GM18873 (cell line): ENCODE measurements around the gene HS2ST1.
"Not testable (repeated sequence)": the region's sequence is repeated elsewhere in the genome, so short reads cannot be mapped to it uniquely, and the experiment has no call there.

Source experiments
- ATAC-seq: cut with Tn5 transposase; IDR thresholded peaks from one replicate; pipeline ENCODE4 v1.9.1; 2021; ENCODE audit warnings: mild to moderate bottlenecking, moderate library complexity, moderate number of reproducible peaks; ENCODE audit not compliant: unreplicated experiment, low FRiP score

The HS2ST1 gene

DNA sequence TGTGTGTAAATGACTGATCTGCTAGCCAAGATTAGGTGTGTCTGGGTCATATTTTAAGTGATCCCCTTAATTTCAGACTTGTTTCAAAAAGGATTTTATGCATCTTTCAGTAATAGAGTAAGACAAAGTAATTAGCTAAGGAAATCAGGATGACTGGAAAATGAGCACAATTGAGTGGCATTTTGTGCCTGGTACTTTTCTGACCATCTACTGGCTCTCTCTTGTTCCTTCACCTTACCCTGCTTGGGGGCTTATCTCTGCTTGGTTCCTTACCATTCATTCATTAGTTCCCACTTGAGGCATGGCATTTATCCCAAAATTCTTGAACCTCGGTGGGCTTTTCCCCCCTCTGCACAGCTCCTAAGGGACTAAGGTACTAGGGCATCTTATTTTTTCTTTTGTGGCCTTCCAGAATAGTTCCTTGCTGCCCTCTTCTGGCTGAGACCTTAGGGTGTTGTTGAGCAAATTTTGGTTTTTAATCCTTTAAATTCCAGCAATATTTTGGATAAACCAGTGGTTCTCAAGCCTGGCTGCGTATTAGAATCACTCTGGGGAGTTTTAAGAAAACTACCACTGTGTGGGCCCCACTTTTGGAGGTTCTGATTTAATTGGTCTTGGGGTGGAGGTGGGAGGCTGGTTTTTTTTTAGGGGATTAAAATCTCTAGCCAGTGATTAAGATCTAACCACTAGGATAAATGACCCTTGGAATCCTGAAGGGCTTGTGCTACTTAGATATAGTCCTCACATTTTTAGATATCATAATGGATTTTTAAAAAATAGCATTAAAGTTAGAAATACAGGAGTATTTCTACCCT lies 50.8 kb downstream of the HS2ST1 start:
- ATAC-seq = no peak

- no peak for ATAC-seq
These were observed 51.4 kb downstream of the HS2ST1 start for GRCh38 chr1:86965827-86966182.

DNA sequence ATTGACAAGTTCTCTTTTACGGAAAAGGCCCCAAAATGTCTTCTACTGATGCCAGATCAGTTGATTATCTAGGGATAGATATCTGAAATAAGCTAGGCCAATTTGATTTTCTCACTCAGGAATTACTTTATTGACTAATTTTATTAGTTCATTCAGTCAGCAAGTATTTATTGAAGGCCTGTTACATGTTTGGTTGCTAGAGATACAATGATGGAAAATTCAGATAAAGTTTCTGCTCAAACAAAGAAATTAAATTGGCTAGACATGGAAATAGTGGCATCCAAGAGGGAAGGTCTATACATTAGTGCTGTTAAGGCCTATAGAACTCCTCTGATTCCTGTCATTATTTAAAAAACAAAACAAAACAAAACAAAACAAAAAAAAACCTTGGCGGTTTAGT lies 56.5 kb downstream of the HS2ST1 start:
- ATAC-seq = no peak

GRCh38 chr1:86971778-86972177 lies 57.3 kb downstream of the HS2ST1 start:
- ATAC-seq = no peak

DNA sequence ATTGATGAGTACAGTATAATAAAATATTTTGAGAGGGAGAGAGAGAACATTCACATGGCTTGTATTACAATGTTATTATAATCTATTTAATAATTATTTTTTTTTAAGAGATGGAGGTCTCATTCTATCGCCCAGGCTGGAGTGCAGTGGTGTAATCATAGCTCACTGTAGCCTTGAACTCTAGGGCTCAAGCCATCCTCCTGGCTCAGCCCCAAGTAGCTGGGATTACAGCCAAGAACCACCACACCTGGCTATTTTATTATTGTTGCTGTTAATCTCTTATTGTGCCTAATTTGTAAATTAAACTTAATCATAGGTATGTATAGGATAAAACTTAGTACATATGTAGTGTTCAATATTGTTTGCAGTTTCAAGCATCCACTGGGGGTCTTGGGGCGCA lies 57.8 kb downstream of the HS2ST1 start:
- ATAC-seq = no peak

DNA sequence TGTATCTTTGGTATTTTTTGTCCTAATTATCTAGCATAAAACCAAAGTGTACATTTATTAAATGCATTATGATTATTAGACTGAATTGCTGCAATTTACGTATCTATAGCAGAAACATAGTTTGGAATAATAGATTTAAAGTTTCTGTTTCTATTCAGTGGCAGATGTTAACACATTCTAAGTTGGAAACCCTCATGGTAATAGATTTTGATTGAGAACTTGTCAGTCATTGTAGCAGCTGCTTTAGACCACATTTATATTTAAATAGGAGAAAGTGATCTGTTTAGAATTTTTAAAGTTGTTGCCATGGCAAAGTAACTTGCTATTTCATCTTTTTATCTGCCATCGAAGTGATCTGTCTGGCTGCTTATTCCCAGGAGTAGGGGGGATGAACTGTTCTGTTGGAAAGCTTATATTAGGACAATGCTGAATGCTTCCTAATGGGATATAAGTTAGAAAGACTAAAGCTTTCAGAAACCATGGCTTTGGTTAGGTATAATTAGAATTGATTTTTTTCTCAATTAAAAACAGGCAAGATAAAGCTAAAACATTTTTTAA lies 61.6 kb downstream of the HS2ST1 start:
- ATAC-seq = no peak

- ATAC-seq = no peak
These were observed 62.2 kb downstream of the HS2ST1 start for GRCh38 chr1:86976664-86977063.

DNA sequence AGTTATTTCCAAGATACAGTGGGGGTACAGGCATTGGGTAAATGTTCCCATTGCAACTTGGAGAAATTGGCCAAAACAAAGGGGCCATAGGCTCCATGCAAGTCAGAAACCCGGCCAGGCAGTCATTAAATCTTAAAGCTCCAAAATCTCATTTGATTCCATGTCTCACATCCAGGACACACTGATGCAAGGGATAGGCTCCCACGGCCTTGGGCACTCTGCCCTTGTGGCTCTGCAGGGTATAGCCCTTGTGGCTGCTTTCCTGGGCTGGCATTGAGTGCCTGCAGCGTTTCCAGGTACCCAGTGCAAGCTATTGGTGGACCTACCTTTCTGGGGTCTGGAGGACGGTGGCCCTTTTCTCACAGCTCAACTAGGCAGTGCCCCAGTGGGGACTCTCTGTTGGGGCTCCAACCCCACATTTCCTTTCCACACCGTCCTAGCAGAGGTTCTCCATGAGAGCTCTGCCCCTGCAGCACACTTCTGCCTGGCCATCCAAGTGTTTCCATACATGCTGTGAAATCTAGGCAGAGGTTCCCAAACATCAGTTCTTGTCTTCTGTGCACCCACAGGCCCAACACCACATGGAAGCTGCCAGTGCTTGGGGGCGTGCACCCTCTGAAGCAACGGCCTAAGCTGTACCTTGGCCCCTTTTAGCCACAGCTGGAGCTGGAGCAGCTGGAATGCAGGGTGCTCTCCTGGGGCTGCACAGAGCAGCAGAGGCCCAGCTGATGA lies 67.2 kb downstream of the HS2ST1 start:
- ATAC-seq = no peak

DNA sequence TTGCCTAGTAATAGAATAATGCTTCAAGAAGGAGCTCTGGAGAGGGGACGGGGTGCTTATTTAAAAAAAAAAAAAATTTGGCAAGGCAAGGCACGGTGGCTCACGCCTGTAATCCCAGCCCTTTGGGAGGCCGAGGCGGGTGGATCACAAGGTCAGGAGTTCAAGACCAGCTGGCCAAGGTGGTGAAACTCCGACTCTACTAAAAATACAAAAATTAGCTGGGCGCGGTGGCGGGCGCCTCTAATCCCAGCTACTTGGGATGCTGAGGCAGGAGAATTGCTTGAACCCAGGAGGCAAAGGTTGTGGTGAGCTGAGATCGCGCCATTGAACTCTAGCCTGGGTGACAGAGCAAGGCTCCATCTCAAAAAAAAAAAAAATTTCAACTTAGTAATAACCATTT lies 69.2 kb downstream of the HS2ST1 start:
- not testable (repeated sequence) for ATAC-seq

DNA sequence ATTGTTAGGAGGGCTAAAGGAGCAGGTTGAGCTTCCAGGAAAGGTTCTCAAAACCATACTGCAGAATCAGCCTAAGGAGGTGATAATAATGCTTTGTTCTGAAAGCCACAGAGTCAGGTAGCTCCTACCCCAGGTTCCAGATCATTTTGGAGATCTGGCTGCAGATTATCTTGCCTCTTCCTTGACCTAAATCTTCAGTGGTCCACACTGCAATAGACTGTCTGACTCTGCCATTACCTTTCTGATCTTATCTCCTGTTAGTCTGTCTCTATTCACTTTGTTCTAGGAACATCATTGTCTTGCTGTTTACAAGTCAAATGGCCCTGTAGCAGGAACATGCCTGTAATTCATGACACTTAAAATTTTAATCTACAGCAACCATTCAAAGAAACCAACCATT lies 73.0 kb downstream of the HS2ST1 start:
- ATAC-seq = no peak

DNA sequence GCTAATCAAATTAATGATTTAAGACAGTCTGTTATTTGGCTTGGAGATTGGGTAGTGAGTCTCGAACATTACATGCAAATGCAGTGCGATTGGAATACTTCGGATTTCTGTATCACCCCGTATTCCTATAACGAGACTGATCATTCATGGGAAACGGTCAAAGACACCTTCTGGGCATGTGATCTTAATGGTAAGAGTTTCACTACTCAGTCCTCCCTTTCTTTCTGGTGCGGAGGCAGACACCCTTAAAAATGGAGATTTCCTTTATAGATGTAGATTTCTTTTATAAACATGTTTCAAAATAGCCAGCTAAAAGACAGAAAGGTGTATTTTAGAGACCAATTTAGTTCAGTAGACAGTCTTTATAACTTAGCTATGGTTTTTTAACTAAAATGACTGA lies 74.4 kb downstream of the HS2ST1 start:
- ATAC-seq = no peak

- ATAC-seq = not testable (repeated sequence)
These were observed 75.3 kb downstream of the HS2ST1 start for GRCh38 chr1:86989690-86990089.

DNA sequence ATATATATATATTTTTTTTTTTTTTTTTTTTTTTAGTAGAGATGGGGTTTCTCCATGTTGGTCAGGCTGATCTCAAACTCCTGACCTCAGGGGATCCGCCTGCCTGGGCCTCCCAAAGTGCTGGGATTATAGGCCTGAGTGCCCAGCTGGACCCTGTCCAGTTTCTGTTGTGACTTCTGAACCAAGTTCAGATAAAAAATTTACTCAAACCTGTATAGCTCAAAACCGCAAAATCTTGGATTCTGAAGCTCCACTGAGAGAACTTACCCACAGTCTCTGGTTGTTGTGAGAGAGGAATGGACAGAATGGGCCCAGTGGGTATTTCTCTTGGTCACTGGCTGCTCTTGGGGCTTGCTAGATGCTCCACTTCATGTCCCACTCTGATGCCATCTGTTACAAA lies 76.4 kb downstream of the HS2ST1 start:
- ATAC-seq = no peak

- no peak for ATAC-seq
These were observed 77.2 kb downstream of the HS2ST1 start for GRCh38 chr1:86991549-86992186.

DNA sequence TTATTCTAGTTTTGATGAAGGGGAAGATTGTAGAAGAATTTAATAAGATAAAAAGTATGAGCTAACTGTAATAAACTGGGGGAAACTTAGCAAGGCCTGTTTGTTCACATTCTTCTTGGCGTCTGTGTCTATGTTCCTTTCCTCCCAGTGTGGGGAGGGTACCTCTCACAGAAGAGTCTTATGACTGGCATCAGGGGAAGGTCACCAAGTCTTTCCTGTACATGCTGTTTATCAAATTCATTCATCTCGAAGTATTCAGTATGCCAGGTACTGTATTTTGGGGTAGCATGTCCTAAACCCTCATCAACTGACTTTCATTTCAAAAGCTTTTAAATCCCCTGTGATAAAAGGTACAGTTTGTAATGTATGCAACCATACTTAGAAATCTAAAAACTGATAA lies 78.4 kb downstream of the HS2ST1 start:
- no peak for ATAC-seq

DNA sequence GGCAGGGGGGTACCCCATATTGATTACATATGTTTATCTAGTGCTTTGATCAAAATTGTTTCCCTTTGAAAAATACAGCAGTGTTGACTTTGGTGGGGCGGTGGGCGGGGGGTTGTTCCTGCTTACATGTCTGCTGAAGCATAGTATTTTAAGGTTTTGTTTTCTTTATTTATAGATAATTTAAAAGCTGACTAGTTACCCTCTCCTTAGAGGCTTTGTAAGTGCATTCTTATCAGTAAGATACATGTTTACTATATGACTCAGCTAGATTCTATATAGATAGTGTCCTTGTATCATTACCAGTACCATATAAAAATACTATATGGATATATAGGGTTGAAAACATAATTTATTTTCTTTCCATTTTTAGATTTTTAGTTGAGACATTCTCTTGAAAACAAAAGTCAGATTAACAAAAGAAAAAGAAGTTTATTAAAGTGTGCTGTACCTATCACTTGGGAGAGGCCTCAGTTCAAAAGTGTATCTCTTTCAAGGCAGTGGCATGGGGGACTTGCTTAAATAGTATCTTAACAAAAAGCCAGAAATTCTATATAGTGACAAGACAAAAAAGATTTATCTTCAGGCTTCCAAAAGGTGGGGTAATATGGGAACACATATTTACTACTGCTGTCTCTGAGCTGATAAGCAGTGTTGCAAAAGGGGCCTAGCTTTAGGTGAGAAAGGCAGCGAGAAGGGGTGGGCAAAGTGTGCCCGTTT lies 79.0 kb downstream of the HS2ST1 start:
- ATAC-seq = no peak

DNA sequence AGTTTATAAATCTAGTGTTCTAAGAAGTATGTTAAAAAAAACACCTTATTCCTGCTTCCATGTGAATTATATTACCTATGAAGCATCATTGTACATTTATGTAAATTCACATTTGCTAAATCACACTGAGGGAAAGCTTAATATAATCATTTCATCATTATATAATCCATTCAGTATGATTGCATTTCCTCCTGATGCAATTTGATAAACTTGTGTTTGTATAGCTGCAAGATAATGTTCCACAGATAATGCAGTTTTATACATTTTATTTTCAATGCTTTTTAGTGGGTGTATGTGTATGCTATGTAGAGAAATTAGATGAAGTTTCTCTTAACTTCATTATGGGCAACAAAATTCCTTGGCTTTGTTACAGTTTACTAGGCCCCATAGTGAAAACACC lies 79.6 kb downstream of the HS2ST1 start:
- no peak for ATAC-seq

- no peak for ATAC-seq
These were observed 83.1 kb downstream of the HS2ST1 start for GRCh38 chr1:86997538-86997937.

GRCh38 chr1:86998280-86998679 lies 83.8 kb downstream of the HS2ST1 start:
- ATAC-seq = no peak

GRCh38 chr1:86998727-86999126 lies 84.3 kb downstream of the HS2ST1 start:
- ATAC-seq = no peak

DNA sequence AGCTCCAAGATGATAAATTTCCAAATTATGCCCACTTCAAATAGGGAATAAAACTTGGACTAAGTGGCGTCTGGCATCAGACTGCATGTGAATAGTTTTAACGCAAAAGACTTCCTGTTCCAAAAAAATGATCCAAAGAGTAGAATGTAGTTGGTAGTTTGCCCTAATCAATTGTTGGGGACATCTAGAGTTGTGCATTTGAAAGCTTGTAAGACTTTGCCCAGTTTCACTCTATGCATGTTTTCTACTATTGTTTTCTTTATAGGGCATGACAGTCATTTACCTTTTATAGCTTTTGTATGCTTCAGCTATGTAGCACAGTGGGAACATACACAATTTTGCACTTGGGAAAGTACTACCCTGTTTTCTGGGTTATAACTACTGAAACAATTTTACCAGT lies 86.0 kb downstream of the HS2ST1 start:
- ATAC-seq = no peak
